ENCODE measurements around the gene CREBBP.

The CREBBP gene

GRCh38 chr16:3879258-3879886 is 1.1 kb downstream of the CREBBP start:
- DNase-seq: no peak

DNA sequence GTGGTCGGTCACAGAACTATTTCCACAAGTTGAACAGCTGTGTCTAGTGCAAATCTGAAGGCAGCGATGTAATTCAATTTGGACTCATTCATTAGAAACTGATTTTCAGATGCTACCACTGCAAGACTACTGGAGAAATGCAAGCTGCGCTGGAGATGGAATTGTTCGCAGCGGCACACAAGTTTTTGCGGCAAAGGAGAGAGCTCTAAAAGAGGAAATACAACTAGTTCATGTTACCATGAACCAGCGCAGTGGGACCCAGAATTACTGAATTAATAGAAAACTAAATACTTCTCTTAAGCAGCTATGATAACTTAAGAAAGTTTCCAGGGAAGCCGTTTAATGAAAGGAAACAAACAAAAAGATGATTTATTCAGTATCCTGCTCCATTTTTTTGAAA is 1.9 kb downstream of the CREBBP start:
- no peak for DNase-seq

- DNase-seq: no peak
Measured at GRCh38 chr16:3876695-3877094, 3.8 kb downstream of the CREBBP start.

- DNase-seq: no peak
Measured at GRCh38 chr16:3876160-3876559, 4.4 kb downstream of the CREBBP start.

- no peak for DNase-seq
Measured at GRCh38 chr16:3874794-3875692, 5.5 kb downstream of the CREBBP start.

GRCh38 chr16:3874242-3874641 is 6.3 kb downstream of the CREBBP start:
- DNase-seq: no peak

GRCh38 chr16:3873482-3874173 is 6.9 kb downstream of the CREBBP start:
- DNase-seq: no peak

DNA sequence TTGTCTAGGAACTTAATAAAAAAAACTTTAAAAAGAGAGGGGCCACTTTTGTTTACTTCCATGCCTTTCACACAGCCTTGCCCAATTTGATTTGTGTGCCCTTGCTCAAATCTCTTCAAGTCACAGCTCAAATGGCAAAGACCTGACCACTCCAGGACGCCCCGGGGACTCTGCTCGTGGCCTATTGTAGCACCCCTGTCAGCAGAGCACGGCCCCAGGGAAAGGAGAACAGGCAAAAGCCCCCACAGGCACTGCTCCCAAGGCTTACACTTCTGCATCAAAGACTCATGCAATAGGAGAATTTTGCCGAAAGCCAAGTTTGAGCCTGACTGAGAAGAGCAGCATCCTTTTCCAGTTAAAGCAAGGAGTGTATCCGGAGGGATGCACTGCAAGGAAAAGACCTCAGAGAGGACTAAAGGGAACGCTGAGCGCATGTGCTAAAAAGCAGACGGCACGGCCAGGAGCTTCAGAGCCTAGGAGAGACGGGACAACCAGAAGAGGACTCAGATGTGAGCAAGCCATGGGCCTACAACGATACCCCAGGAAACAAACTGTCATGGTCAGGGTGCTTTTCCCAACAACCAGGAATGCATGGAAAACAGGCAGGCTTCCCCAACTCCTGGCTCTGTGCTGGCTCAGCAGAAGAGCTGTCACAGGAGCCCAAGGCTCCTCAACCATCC is 8.2 kb downstream of the CREBBP start:
- no peak for DNase-seq

DNA sequence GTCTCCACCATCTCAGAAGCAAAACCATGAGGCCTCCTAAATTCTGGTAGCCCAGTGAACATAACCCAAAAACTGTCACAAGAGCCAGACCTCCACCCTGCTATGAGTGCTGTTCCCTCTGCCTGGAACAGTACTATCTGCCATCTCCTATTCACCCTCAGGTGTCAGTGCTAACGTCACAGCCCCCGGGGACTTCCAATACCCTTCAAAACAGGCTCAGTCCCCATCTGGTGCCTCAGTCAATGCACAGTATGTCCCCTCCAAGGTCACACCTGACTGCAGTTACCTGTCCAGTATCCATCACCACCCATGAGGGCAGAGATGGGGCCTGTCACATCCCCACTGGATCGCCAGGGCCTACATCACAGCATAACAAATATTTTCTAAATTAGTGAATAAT is 11.5 kb downstream of the CREBBP start:
- no peak for DNase-seq

DNA sequence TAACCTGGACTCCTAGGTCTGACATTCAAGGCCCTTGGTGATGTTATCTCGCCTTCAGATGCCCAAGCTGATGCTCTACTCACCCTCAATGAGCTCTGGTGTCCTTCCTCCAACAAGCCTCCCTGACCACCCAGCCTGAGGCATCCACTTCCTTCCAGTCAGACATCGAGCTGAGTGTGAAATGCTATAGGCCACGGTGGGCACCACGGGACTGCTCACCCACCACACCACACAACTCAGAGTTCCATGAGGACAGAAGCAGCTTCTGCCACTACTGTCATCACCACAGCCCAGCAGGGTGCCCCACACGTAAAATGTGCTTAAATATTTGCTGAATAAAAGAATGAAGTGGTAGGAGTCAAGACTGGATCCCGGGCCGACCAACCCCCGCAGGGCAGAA is 12.0 kb downstream of the CREBBP start:
- DNase-seq: no peak

DNA sequence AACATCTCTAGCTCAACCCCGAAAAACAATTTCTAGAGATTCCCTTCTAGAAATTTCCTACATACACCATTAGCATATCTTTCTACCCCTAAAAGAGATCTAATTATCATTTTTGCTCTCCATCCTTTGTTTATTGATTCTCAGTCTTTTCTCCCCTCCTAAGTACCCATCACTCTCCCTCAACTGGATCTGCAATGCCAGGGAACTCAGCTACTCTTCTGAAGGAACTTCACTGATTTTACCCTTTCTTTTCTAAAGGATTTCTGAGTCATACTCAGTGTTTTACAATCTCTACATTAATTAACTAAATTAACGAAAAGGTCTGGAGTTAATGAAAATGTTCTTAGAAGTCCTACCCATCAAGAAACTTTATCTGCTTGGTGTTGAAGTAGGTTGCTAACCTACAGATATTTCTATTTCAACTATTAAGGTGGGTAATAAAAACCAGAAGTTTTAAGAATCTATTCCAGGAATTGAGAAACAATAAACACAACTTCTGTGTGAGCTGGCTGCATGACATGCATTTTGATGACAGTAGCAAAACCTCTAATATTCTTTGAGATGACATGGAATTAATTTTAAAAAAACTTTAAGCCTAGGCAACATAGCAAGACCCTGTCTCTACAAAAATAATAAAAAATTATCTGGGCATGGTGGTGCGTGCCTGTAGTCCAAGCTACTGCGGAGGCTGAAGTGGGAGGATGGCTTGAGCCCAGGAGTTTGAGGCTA is 13.6 kb downstream of the CREBBP start:
- no peak for DNase-seq

- no peak for DNase-seq
Measured at GRCh38 chr16:3865241-3865640, 15.3 kb downstream of the CREBBP start.

DNA sequence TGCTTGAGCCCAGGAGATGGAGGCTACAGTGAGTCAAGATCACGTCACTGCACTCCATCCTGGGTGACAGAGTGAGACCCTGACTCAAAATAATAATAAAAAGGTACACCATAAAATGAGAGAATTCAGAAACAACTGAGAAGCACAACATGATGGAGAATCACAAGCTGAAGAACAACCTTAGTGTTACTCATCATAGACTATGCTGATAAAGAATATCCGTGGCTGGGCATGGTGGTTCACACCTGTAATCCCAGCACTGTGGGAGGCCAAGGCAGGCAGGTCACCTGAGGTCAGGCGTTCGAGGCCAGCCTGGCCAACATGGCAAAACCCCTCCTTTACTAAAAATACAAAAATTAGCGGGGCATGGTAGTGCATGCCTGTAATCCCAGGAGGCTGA is 16.0 kb downstream of the CREBBP start:
- DNase-seq: no peak

- DNase-seq: no peak
Measured at GRCh38 chr16:3863587-3863986, 16.9 kb downstream of the CREBBP start.

DNA sequence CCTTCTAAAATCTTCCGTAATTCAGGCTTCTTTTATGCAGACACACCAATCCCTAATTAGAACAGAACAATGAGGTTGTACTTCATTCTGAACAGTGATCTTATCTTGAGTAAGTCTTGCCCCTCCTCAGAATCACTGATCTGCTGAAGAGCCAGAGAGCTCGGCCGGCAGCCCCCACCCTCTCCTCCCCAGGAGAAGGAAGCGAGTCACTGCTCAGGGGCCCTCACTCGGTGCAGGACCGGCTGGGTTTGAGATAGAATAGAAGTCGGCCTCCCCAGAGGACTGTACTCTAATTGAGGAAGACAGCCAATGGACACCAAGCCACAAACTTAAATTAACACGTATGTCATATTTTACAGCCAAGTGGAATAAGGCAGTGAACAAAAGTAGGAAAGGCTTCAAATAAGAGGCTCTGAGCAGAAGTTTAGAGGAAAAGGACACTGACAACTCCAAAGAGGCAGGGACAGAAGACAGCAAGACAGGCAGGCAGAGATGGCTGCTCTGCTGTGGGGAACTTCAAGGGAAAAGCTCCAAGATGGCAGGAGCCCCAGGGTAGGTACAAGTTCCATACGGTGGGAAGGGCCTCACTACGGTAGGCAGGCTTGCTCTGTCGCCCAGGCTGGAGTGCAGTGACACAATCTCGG is 18.6 kb downstream of the CREBBP start:
- no peak for DNase-seq

DNA sequence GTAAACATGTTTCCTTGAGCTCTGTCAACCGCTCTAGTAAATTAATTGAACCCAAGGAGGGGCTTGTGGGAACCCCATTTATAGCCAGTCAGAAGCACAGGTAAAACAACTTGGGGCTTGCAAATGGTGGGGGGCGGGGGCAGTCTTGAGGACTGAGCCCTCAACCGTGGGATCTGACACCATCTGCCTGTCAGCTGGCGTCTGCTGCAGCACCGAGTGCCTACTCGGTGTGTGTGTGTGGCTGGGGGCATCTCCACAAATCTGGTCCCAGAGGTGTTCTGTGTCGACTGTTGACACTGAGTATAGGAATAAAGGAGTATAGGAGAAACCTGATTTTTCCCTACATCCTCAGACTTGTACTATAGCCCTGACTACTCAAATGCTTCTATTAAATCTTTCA is 20.6 kb downstream of the CREBBP start:
- DNase-seq: no peak

GRCh38 chr16:3858801-3859200 is 21.7 kb downstream of the CREBBP start:
- no peak for DNase-seq

- no peak for DNase-seq
Measured at GRCh38 chr16:3857189-3858043, 23.1 kb downstream of the CREBBP start.

DNA sequence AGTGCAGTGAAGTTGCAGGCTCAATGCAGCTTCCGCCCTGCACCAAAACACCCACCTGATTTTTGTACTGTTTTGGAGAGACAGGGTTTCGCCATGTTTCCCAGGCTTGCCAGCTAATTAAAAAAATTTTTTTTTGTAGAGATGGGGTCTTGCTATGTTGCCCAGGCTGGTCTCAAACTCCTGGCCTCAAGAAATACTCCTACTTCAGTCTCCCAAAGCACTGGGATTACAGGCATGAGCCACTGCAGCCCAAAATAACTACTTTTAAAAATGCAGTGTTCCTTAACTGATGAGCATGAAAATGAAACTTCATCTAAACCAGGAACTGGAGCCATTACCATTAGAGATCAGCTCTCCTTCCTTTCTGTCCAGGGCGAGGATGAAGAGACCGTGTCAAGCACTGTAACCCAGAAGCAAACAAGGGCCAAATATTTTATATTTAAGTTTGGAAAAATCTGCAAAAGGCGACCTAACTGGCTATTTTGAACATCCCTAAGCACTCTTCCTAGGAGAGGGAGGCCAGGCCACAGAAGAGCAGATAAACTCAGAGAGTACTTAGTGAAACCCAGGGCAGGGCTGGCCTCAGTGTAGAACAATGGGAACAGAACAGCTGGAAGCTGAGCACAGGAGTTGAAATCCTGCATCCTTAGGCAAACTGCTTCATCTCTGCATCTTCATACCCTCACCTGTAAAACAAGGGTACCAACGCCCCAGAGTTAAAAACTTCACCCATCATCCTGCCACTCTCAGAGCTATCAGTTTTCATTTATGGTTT is 24.0 kb downstream of the CREBBP start:
- DNase-seq: no peak

Measured in activated CD4-positive, alpha-beta T cell treated with anti-CD3 and anti-CD28 coated beads for 1 hour (primary cell).